IPS DF 19.7 (cell line): Measurements from ENCODE around the gene LINGO3.
"Not testable (repeated sequence)": the region's sequence is repeated elsewhere in the genome, so short reads cannot be mapped to it uniquely, and the experiment has no call there.

Source experiments
- DNase-seq: peaks from one replicate; pipeline ENCODE4 v3.0.0-alpha.2; 2013; ENCODE audit warnings: low read depth, low spot score

The LINGO3 gene

GRCh38 chr19:2282062-2282861, 25.7 kb downstream of the LINGO3 start, which contains the start of gene PEAK3:
Gene PEAK3, minus strand, starts transcription at chr19:2282175. Its CDS starts 1,244 bp downstream, at chr19:2280931.
- no peak for DNase-seq

GRCh38 chr19:2281265-2282061, 26.5 kb downstream of the LINGO3 start:
- DNase-seq = not testable (repeated sequence)

- no peak for DNase-seq
Observed at GRCh38 chr19:2280633-2281264, 27.2 kb downstream of the LINGO3 start.

GRCh38 chr19:2278459-2279158, 29.3 kb downstream of the LINGO3 start:
- DNase-seq = no peak

GRCh38 chr19:2277138-2277537, 30.8 kb downstream of the LINGO3 start:
- DNase-seq = no peak

GRCh38 chr19:2276429-2276986, 31.4 kb downstream of the LINGO3 start:
- no peak for DNase-seq

- no peak for DNase-seq
Observed at GRCh38 chr19:2275588-2276428, 32.1 kb downstream of the LINGO3 start.

GRCh38 chr19:2274931-2275535, 32.9 kb downstream of the LINGO3 start:
- no peak for DNase-seq

GRCh38 chr19:2274185-2274711, 33.7 kb downstream of the LINGO3 start:
- no peak for DNase-seq

- DNase-seq = no peak
Observed at GRCh38 chr19:2273356-2274184, 34.4 kb downstream of the LINGO3 start.

GRCh38 chr19:2271234-2272103, 36.5 kb downstream of the LINGO3 start:
- no peak for DNase-seq

- no peak for DNase-seq
Observed at GRCh38 chr19:2270423-2271233, 37.3 kb downstream of the LINGO3 start.

- DNase-seq = no peak
Observed at GRCh38 chr19:2270157-2270422, 37.9 kb downstream of the LINGO3 start.

- DNase-seq = no peak
Observed at GRCh38 chr19:2269244-2270156, 38.5 kb downstream of the LINGO3 start.

- no peak for DNase-seq
Observed at GRCh38 chr19:2268861-2269243, 39.1 kb downstream of the LINGO3 start.

GRCh38 chr19:2268480-2268830, 39.5 kb downstream of the LINGO3 start:
- DNase-seq = no peak
